Astrocyte (in vitro differentiated cells and primary cell): ENCODE results near the gene KLF7. TPM values are rescaled to one million over a fixed set of nuclear protein-coding genes. Genes with fewer than 3 reads are reported as not detected.

ENCODE experiments used
- DNase-seq: peaks from one replicate; pipeline ENCODE4 v3.0.0-alpha.2; 2010; ENCODE audit warnings: low read depth
- FAIRE-seq: peaks from 2 replicates; lab custom pipeline; 2011; peaks lifted over from hg19 to GRCh38; lab: Jason Lieb, UNC
- H2AFZ ChIP-seq: 2 replicates; pipeline ENCODE4 v1.6.0; 2012; ENCODE audit warnings: low read depth, low read length, inconsistent platforms
- H3K27ac ChIP-seq: 2 replicates; pipeline ENCODE4 v1.5.1; 2011; ENCODE audit warnings: low read depth, low read length, inconsistent platforms
- H3K27me3 ChIP-seq: 2 replicates; pipeline ENCODE4 v1.6.0; 2011; ENCODE audit warnings: low read length, inconsistent platforms; ENCODE audit not compliant: insufficient read depth
- H3K36me3 ChIP-seq: 2 replicates; pipeline ENCODE4 v1.5.1; 2011; ENCODE audit warnings: low read length, inconsistent platforms; ENCODE audit not compliant: insufficient read depth
- H3K4me1 ChIP-seq: 2 replicates; pipeline ENCODE4 v1.5.1; 2011; ENCODE audit warnings: low read length, inconsistent platforms; ENCODE audit not compliant: insufficient read depth
- H3K4me2 ChIP-seq: 2 replicates; pipeline ENCODE4 v1.6.0; 2012; ENCODE audit warnings: low read length, inconsistent platforms
- H3K4me3 ChIP-seq: 2 replicates; pipeline ENCODE4 v1.5.1; 2011; ENCODE audit warnings: low read depth, mild to moderate bottlenecking, low read length, inconsistent platforms; ENCODE audit not compliant: insufficient read depth
- H3K79me2 ChIP-seq: 2 replicates; pipeline ENCODE4 v1.6.0; 2012; ENCODE audit warnings: mild to moderate bottlenecking, low read length, inconsistent platforms; ENCODE audit not compliant: insufficient read depth
- H3K9ac ChIP-seq: 2 replicates; pipeline ENCODE4 v1.6.0; 2012; ENCODE audit warnings: mild to moderate bottlenecking, low read length, inconsistent platforms
- H3K9me3 ChIP-seq: 2 replicates; pipeline ENCODE4 v1.5.1; 2012; ENCODE audit warnings: low read depth, mild to moderate bottlenecking, low read length, inconsistent platforms; ENCODE audit not compliant: insufficient read depth
- H4K20me1 ChIP-seq: 2 replicates; pipeline ENCODE4 v1.6.0; 2012; ENCODE audit warnings: low read length, inconsistent platforms; ENCODE audit not compliant: insufficient read depth
- H3K27ac Mint-ChIP-seq: one replicate; pipeline ENCODE4 v1.8.0; 2021; ENCODE audit warnings: mild to moderate bottlenecking, mixed read lengths; ENCODE audit not compliant: unreplicated experiment
- H3K27me3 Mint-ChIP-seq: one replicate; pipeline ENCODE4 v1.8.0; 2021; ENCODE audit warnings: low read depth, mixed read lengths; ENCODE audit not compliant: unreplicated experiment
- H3K36me3 Mint-ChIP-seq: one replicate; pipeline ENCODE4 v1.8.0; 2021; ENCODE audit warnings: low read depth, mixed read lengths; ENCODE audit not compliant: unreplicated experiment
- H3K4me1 Mint-ChIP-seq: one replicate; pipeline ENCODE4 v1.8.0; 2021; ENCODE audit warnings: low read depth, mixed read lengths; ENCODE audit not compliant: unreplicated experiment
- H3K4me3 Mint-ChIP-seq: one replicate; pipeline ENCODE4 v1.8.0; 2021; ENCODE audit warnings: mild to moderate bottlenecking, moderate library complexity, mixed read lengths; ENCODE audit not compliant: unreplicated experiment
- H3K9me3 Mint-ChIP-seq: one replicate; pipeline ENCODE4 v1.8.0; 2021; ENCODE audit warnings: mild to moderate bottlenecking, mixed read lengths; ENCODE audit not compliant: unreplicated experiment
- CTCF ChIP-seq: IDR thresholded peaks from 2 replicates; pipeline ENCODE4 v1.5.1; 2011; ENCODE audit warnings: low read depth, mild to moderate bottlenecking, inconsistent platforms, low read length, moderate library complexity; ENCODE audit not compliant: insufficient read depth
- EZH2 ChIP-seq: IDR thresholded peaks from 2 replicates; pipeline ENCODE4 v1.6.1; 2012; ENCODE audit warnings: mild to moderate bottlenecking, low read length, inconsistent platforms; ENCODE audit not compliant: insufficient read depth
- total RNA-seq: library from RNA; stranded (reverse); gene quantifications from 2 replicates; pipeline ENCODE4 v1.2.1, GENCODE V29; 2021

Gene KLF7
- total RNA-seq, 1 donor from 2014 or later = 81.2 TPM

GRCh38 chr2:207149249-207150213, 16.2 kb downstream of the KLF7 start:
- peaks cover 100% of the 10 kb centered on the region for H3K79me2 ChIP-seq
- no peak overlapping the region for H3K9ac ChIP-seq
- H3K27me3 Mint-ChIP-seq = no peaks in the 10 kb centered on the region
- peaks cover 98% of the 10 kb centered on the region for H4K20me1 ChIP-seq
- FAIRE-seq (no peak), DNase-seq (peak; percentile 57)
- H2AFZ ChIP-seq = no peak overlapping the region
- no peaks in the 10 kb centered on the region for H3K9me3 Mint-ChIP-seq
- H3K4me3 ChIP-seq = no peak overlapping the region
- no peaks in the 10 kb centered on the region for H3K9me3 ChIP-seq
- H3K36me3 ChIP-seq = peaks cover 16% of the 10 kb centered on the region
- no peak for TF ChIP-seq EZH2
- TF ChIP-seq CTCF = no peak
- peak overlapping the region; percentile 13 for H3K27ac Mint-ChIP-seq
- peaks cover 83% of the 10 kb centered on the region for H3K4me1 Mint-ChIP-seq
- peak overlapping the region; percentile 37 for H3K4me3 Mint-ChIP-seq
- no peak overlapping the region for H3K27ac ChIP-seq
- peaks cover 20% of the 10 kb centered on the region for H3K36me3 Mint-ChIP-seq
- H3K4me2 ChIP-seq = peak overlapping the region; percentile 37
- no peaks in the 10 kb centered on the region for H3K27me3 ChIP-seq
- peaks cover 60% of the 10 kb centered on the region for H3K4me1 ChIP-seq

GRCh38 chr2:207148020-207148419, 17.7 kb downstream of the KLF7 start:
- Histone ChIP-seq H3K36me3 (peaks cover 20% of the 10 kb centered on the region), H3K27ac (no peak overlapping the region), H3K4me3 (no peak overlapping the region), H3K4me1 (peaks cover 65% of the 10 kb centered on the region), H3K9ac (no peak overlapping the region), H3K9me3 (no peaks in the 10 kb centered on the region), H3K4me2 (no peak overlapping the region), H3K79me2 (peaks cover 100% of the 10 kb centered on the region), H4K20me1 (peaks cover 98% of the 10 kb centered on the region), H3K27me3 (no peaks in the 10 kb centered on the region), H2AFZ (no peak overlapping the region)
- Mint-ChIP-seq H3K27me3 (no peaks in the 10 kb centered on the region), H3K4me1 (peaks cover 84% of the 10 kb centered on the region), H3K9me3 (no peaks in the 10 kb centered on the region), H3K36me3 (peaks cover 20% of the 10 kb centered on the region), H3K4me3 (peak overlapping the region; percentile 7), H3K27ac (no peak overlapping the region)
- DNase-seq (peak; percentile 85), FAIRE-seq (no peak)
- no peak for TF ChIP-seq CTCF
- TF ChIP-seq EZH2 = no peak
